SK-MEL-5 (cell line): Measurements from ENCODE around the gene TIGD4. TPM values are rescaled to one million over a fixed set of nuclear protein-coding genes. Genes with fewer than 3 reads are reported as not detected.

Source experiments
- DNase-seq: peaks from one replicate; pipeline ENCODE4 v3.0.0-alpha.2; 2016; ENCODE audit warnings: low read depth, low spot score
- in situ Hi-C: cut with HindIII; loops from 2 replicates; pipeline ENCODE4 v1.10.0; 2016; ENCODE audit warnings: low sequenced_read_pairs, high pct_unique_total_duplicates, low pct_unique_long_range_greater_than_20kb
- total RNA-seq: library from RNA; depleted of rRNA; stranded (reverse); fragments of >200 nt; shearing (Covaris generic); gene quantifications from 2 replicates; pipeline ENCODE4 v1.2.3, GENCODE V29; 2014; rRNA removed

TIGD4 gene
- total RNA-seq, 1 experiment from 2014 or later: 2.1 TPM

DNA sequence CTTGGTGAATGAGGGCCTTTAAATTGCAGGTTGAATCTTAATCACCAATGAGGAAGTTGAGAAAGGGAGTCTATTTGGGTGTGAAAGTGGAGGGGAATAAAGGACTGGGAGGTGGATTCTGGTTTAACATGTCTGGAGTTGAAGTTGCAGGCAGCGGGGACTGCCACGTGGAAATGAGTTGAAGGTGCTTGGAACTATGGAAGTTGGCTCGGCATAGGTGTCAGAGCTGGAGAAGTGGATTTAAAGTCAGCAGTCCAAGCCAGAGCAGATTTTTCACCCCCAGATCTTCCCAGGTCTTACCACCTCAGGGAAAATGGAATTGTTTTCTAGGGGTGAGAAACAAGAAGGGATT lies 44.9 kb downstream of the TIGD4 start:
- in situ Hi-C loops: no loop called here
- DNase-seq: no peak

DNA sequence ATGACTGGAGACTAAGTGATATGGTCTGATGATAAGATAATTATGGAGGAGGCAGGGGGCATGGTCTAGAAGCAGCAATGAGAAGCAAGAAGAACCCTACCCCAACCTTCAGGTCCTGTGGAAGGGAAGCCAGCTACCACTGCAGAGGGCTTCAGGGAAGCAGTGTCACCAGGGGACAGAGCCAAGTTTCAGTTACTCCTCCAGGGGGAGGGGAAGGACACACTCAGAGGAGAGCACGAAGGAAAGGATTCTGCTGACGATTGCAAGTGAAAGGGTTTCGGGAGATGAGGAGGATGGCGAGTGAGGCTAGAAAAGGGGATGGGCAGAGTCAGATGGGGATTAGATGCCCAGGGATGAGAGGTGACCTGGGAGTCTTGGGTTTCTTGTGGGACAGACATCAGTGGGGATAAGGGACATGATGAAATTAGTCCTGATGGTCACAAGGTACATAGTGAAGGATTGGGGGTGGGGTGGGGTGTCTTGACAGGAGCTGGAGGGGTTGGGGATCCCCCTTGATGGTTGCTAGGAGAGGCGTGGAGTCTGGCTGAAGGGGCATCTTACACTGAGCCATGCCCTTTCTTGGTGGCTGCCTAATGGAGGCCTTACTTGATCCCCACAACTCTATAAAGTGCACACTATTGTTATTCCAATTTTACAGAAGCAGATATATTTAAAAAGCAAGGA lies 45.4 kb downstream of the TIGD4 start:
- in situ Hi-C loops: no loop called here
- DNase-seq: no peak

DNA sequence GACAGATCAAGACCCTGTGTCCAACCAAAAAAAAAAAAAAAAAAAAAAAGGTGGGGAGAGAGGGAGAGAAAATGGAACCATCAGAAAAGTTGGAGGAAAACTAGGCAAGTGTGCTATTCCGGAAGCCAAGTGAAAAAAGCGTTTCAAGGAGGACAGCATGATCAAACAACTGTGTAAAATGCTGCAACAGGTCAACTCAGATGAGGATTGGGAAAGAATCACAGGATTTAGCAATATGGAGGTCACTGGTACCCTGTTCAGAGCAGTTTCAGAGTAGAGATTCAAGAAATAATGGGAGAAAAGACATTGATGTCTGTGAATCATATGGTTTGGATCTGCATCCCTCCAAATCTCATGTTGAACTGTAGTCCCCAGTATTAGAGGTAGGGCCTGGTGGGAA lies 47.5 kb downstream of the TIGD4 start:
- DNase-seq: no peak
- in situ Hi-C loops: no loop called here

DNA sequence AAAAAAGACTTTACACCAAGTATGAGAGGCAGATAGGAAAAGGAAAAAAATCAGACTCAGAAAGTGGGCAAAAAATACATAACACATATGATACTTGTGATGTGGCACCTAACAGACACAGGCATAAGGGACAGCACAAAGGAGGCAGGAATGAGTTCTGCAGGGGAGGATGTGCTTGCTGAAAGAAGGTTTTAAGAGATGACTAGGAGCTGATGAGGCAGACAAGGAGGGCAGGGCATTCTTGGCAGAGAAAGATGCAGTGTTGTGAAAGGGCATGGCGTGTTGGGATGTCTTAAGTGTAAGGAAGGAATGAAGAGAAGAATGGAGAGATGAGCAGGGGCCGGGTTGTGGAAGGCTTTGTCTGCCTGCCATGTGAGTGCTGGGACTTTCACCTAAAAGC lies 50.1 kb downstream of the TIGD4 start:
- in situ Hi-C loops: no loop called here

DNA sequence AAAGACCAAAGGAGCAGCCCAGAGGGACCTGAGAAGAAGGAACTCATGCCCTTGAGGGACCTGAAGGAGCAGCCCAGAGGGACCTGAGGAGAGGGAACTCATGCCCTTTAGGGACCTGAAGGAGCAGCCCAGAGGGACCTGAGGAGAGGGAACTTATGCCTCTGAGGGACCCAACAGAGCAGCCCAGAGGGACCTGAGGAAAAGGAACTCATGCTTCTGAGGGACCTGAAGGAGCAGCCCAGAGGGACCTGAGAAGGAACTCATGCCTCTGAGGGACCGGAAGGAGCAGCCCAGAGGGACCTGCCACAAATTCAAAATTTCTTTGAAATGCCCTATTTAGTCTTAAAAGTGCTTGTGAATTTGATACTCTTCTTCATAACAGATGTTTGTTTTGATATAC lies 51.2 kb downstream of the TIGD4 start:
- in situ Hi-C loops: no loop called here
- no peak for DNase-seq

More for the DNA sequence above, 50.1 kb downstream of the TIGD4 start:
- DNase-seq: no peak

DNA sequence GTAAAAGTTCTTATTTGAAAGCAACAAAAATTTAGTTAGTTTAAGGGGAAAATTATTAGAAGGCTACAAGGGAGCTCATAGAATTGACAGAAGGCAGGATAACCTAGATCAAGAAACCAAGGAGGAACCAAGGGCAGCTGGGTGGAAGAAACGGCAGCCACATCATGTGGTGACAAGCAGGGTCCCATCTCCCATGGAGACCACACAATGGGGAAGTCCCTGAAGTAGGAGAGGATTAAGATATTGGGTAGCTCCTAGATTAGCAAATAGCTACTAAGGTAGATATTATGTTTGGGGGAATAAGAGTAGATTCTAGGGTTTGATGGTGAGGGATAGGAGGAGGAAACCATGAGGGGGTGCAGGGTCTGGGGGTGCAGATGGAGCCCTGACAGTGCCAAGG lies 51.7 kb downstream of the TIGD4 start:
- in situ Hi-C loops: no loop called here
- no peak for DNase-seq

DNA sequence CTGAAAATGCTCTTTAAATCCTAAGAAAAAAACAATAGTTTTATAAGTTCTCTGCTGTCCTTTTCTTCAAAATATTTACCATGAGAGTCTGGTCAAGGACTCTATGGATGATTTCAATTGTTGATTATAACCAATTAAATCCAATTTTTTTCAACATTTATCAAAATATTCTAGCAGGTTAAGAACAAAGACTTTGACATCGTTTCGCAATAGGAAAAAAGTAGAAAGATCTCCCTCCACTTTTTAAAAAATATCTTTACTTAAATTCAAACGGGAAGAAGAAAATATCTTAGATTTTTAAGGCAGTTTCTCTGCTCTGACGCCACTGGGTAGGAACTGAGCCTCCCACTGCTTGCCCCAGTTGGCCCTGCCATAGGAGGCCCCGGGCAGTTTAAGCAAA lies 55.0 kb downstream of the TIGD4 start:
- in situ Hi-C loops: no loop called here
- no peak for DNase-seq

DNA sequence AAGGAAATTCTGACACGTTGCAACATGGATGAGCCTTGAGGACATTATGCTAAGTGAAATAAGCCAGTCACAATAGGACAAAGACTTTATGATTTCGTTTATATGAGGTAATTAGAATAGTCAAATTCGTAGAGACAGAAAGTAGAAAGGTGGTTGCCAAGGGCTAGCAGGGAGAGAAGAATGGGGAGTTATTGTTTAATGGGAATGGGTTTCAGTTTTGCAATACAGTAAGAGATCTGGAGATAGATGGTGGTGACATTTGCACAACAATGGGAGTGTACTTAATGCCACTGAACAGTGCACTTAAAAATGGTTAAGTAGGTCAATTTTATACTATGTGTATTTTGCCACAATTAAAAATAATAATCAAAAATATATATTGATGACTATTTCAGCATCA lies 56.3 kb downstream of the TIGD4 start:
- DNase-seq: no peak
- in situ Hi-C loops: no loop called here

DNA sequence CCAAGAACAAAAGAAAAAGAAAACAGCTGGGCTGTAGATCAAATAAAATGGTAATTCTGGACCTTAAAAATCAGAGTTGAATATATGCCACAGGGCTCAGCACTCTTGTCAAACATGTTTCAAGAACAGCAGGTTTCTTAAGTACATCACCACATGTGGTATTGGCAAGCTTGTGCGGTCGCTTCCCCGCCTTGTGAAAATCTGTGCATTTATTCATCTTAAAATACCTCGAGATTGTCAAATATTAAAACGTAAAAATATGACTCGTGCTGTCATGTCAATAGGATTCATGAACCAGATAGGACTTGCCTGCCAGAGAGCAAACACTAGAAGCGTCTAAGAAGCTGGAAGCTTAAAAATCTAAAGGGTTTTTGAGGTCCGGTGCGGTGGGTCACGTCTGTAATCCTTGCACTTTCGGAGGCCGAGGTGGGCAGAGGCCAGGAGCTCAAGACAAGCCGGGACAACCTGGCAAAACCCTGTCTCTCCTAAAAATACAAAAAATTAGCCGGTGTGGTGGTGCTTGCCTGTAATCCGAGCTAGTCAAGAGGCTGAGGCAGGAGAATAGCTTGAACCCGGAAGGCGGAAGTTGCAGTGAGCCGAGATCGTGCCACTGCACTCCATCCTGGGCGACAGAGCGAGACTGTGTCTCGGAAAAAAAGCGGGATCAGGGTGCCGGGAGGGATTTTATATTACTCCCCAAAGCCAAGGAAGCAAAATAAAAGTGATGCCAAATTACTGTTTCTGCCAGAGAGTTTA lies 59.6 kb downstream of the TIGD4 start:
- in situ Hi-C loops: no loop called here
- DNase-seq: no peak

Other genes starting within 250 kb of the TIGD4 start
- gene FBXW7, start 243.6 kb downstream of the TIGD4 start, total RNA-seq: 16.7 and 25.0 TPM in 2 replicates
- 0.90 and 1.1 TPM in 2 replicates for gene TMEM154, start 99.7 kb downstream of the TIGD4 start, total RNA-seq
- gene ARFIP1, start 224 bp upstream of the TIGD4 start, total RNA-seq: 41.2 and 42.0 TPM in 2 replicates
- gene FHDC1, start 156.6 kb upstream of the TIGD4 start, total RNA-seq: 0.53 and 1.2 TPM in 2 replicates